Loucy (cell line): Measurements from ENCODE around the gene CRAMP1.

ENCODE experiments used
- H2AFZ ChIP-seq: fragments of 200-600 bp; sonication (generic); 2 replicates; pipeline ENCODE4 v1.6.0; 2016; ENCODE audit warnings: antibody characterized with exemption, mild to moderate bottlenecking, low read length, moderate library complexity
- H3F3A ChIP-seq: fragments of 200-600 bp; 2 replicates; pipeline ENCODE4 v1.6.0; 2016; ENCODE audit warnings: antibody characterized with exemption, low read depth, mild to moderate bottlenecking
- H3K27me3 ChIP-seq: fragments of 200-600 bp; sonication (generic); 2 replicates; pipeline ENCODE4 v1.6.1; 2014; ENCODE audit warnings: low read length, mild to moderate bottlenecking; ENCODE audit not compliant: insufficient read depth, poor library complexity, severe bottlenecking
- H3K36me3 ChIP-seq: fragments of 200-600 bp; sonication (generic); 2 replicates; pipeline ENCODE4 v1.6.1; 2016; ENCODE audit warnings: low read length; ENCODE audit not compliant: insufficient read depth
- H3K4me1 ChIP-seq: fragments of 200-600 bp; sonication (generic); 2 replicates; pipeline ENCODE4 v1.5.1; 2014; ENCODE audit warnings: low read length, mild to moderate bottlenecking; ENCODE audit not compliant: insufficient read depth, poor library complexity, severe bottlenecking
- H3K4me2 ChIP-seq: fragments of 200-600 bp; sonication (generic); 2 replicates; pipeline ENCODE4 v1.6.0; 2014; ENCODE audit warnings: antibody characterized with exemption, low read length, low read depth, mild to moderate bottlenecking; ENCODE audit not compliant: poor library complexity, severe bottlenecking
- H3K4me3 ChIP-seq: fragments of 200-600 bp; sonication (generic); 2 replicates; pipeline ENCODE4 v1.5.1; 2014; ENCODE audit warnings: low read length, mild to moderate bottlenecking, mixed read lengths; ENCODE audit not compliant: poor library complexity, severe bottlenecking
- H3K79me2 ChIP-seq: fragments of 200-600 bp; sonication (generic); 2 replicates; pipeline ENCODE4 v1.6.1; 2014; ENCODE audit warnings: low read length; ENCODE audit not compliant: insufficient read depth
- H3K9ac ChIP-seq: fragments of 200-600 bp; sonication (generic); 2 replicates; pipeline ENCODE4 v1.6.0; 2014; ENCODE audit warnings: mild to moderate bottlenecking, low read depth, low read length, moderate library complexity; ENCODE audit not compliant: poor library complexity, severe bottlenecking
- H3K9me2 ChIP-seq: fragments of 200-600 bp; sonication (generic); replicated peaks from 2 replicates; pipeline ENCODE4 v1.6.1; 2016; ENCODE audit warnings: low read depth, low read length, mixed read lengths
- H3K9me3 ChIP-seq: fragments of 200-600 bp; sonication (generic); 2 replicates; pipeline ENCODE4 v1.6.1; 2014; ENCODE audit warnings: mild to moderate bottlenecking, antibody characterized with exemption, low read length, low read depth; ENCODE audit not compliant: insufficient read depth
- H4K20me1 ChIP-seq: fragments of 200-600 bp; sonication (generic); 2 replicates; pipeline ENCODE4 v1.6.0; 2014; ENCODE audit warnings: antibody characterized with exemption, low read length, mild to moderate bottlenecking; ENCODE audit not compliant: insufficient read depth, poor library complexity, severe bottlenecking
- CTCF ChIP-seq: fragments of 200-600 bp; sonication (generic); conservative IDR thresholded peaks from 2 replicates; pipeline ENCODE4 v1.5.1; 2014; ENCODE audit warnings: mild to moderate bottlenecking, antibody characterized with exemption, low read length
- EZH2phosphoT487 ChIP-seq: fragments of 200-600 bp; IDR thresholded peaks from 2 replicates; pipeline ENCODE4 v1.6.1; 2018; ENCODE audit warnings: antibody characterized with exemption, mild to moderate bottlenecking, moderate library complexity, borderline replicate concordance

The CRAMP1 gene

GRCh38 chr16:1596516-1596915 lies 15.6 kb upstream of the CRAMP1 start:
- Histone ChIP-seq H3K4me2 (no peak overlapping the region), H3K79me2 (no peaks in the 10 kb centered on the region), H3K36me3 (no peaks in the 10 kb centered on the region), H3K9ac (no peak overlapping the region), H3F3A (no peaks in the 10 kb centered on the region), H3K9me2 (no peaks in the 10 kb centered on the region), H2AFZ (no peak overlapping the region), H3K27me3 (no peaks in the 10 kb centered on the region), H3K9me3 (no peaks in the 10 kb centered on the region), H4K20me1 (no peaks in the 10 kb centered on the region), H3K4me3 (no peak overlapping the region), H3K4me1 (no peaks in the 10 kb centered on the region)
- TF ChIP-seq EZH2phosphoT487 (no peak), CTCF (no peak)

- no peak overlapping the region for H3K4me2 ChIP-seq
- no peaks in the 10 kb centered on the region for H3K9me2 ChIP-seq
- H2AFZ ChIP-seq, result no peak overlapping the region
- H3K4me3 ChIP-seq, result no peak overlapping the region
- no peaks in the 10 kb centered on the region for H3K36me3 ChIP-seq
- no peaks in the 10 kb centered on the region for H3F3A ChIP-seq
- no peaks in the 10 kb centered on the region for H3K79me2 ChIP-seq
- no peak for TF ChIP-seq CTCF
- no peak for TF ChIP-seq EZH2phosphoT487
- H4K20me1 ChIP-seq, result no peaks in the 10 kb centered on the region
- no peak overlapping the region for H3K9ac ChIP-seq
- H3K9me3 ChIP-seq, result no peaks in the 10 kb centered on the region
- H3K4me1 ChIP-seq, result no peaks in the 10 kb centered on the region
- H3K27me3 ChIP-seq, result no peaks in the 10 kb centered on the region
These were observed 15.0 kb upstream of the CRAMP1 start for GRCh38 chr16:1597154-1597553.

GRCh38 chr16:1601031-1601430 lies 11.1 kb upstream of the CRAMP1 start:
- Histone ChIP-seq H2AFZ (no peak overlapping the region), H3K79me2 (no peaks in the 10 kb centered on the region), H3K9me3 (no peaks in the 10 kb centered on the region), H3K4me3 (no peak overlapping the region), H4K20me1 (no peaks in the 10 kb centered on the region), H3K4me1 (no peaks in the 10 kb centered on the region), H3K27me3 (no peaks in the 10 kb centered on the region), H3K9me2 (no peaks in the 10 kb centered on the region), H3K4me2 (no peak overlapping the region), H3F3A (no peaks in the 10 kb centered on the region), H3K36me3 (no peaks in the 10 kb centered on the region), H3K9ac (no peak overlapping the region)
- TF ChIP-seq EZH2phosphoT487, result no peak
- no peak for TF ChIP-seq CTCF
